NCI-H1092 treated with DMSO at 0.1 percent for 48 hours (cell line): Measurements from ENCODE around the gene CDY1.
"Not testable (repeated sequence)": the region's sequence is repeated elsewhere in the genome, so short reads cannot be mapped to it uniquely, and the experiment has no call there.

Source experiments
- DNase-seq: peaks from one replicate; lab custom pipeline; 2025; lab: John Stamatoyannopoulos, UW

Gene CDY1, protein sequence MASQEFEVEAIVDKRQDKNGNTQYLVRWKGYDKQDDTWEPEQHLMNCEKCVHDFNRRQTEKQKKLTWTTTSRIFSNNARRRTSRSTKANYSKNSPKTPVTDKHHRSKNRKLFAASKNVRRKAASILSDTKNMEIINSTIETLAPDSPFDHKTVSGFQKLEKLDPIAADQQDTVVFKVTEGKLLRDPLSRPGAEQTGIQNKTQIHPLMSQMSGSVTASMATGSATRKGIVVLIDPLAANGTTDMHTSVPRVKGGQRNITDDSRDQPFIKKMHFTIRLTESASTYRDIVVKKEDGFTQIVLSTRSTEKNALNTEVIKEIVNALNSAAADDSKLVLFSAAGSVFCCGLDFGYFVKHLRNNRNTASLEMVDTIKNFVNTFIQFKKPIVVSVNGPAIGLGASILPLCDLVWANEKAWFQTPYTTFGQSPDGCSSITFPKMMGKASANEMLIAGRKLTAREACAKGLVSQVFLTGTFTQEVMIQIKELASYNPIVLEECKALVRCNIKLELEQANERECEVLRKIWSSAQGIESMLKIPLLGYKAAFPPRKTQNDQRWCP

DNA sequence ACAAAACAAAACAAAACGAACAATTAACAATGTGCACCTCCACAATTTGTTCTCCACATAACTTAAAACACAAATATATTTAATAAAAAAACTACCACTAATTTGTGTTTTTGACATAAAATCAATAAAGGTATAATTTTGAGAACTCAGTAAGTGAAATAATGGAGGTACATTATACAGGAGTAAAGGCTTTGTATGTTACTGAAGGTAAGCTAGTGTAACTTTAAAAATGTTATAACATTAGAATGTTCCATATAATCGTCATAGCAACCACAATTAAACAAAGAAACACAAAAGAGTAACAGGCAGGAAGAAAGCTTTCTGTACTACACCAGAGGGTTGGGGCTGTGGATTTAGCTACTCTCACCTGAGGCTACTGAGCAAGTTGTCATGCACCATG lies at the start of gene CDY1:
Gene CDY1 (plus strand): TSS at position 301 of the 400 bp plus-strand sequence. CDS start 326 bp downstream, outside the sequence.
- not testable (repeated sequence) for DNase-seq

DNA sequence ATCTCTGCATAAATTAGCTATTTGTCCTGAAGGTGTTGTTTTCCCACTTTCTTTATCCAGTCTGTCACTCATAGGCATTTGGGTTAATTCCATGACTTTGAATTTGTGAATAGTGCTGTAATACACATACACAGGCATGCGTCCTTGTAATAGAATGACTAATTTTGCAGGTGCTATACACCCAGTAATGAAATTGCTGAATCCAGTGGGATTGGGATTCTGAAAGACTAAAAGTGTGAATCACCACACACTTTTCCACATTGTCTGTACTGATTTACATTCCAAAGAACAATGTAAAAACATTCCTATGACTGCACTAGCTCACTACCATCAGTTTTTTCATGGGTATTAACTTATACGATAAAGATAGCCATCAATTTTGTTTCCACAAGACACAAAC lies 28.6 kb upstream of the CDY1 start:
- not testable (repeated sequence) for DNase-seq

DNA sequence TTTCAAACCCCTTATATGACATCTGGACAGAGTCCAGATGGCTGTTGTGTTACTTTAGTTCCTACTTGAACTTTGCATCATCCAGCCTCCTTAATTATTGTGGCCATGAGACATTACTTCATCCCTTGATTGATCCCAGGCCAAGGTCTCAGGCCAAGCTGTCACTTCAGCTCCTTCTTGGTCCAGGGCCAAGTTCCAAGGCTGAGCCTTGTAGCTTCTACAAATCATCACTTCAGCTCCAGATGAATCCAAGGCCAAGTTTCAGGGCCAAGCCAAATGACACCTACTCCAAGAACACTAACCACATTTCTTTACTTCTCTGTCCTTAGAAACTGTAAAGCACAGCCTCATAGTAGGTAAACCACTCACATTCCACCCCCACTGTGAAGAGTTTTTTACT lies 1.7 kb upstream of the CDY1 start:
- DNase-seq: not testable (repeated sequence)

DNA sequence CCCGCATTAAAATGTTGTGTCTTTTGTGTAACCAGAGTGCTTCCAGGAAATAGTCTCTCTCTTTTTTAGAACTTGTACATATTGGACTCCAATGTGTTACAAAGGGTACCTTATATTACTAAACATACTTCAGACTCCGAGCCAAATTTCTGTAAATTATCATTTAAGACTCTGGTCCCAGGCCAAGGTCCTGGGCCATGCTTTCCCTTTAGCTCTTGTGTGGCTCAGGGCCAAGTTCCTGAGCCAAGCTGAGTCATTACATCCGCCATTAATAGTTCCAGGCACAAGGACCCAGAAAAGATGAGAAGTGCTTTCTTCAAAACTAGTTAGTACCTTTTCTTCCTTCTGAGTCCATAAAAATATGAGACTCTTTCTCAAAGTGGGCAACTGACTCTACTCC lies 4.6 kb downstream of the CDY1 start:
- DNase-seq: not testable (repeated sequence)

DNA sequence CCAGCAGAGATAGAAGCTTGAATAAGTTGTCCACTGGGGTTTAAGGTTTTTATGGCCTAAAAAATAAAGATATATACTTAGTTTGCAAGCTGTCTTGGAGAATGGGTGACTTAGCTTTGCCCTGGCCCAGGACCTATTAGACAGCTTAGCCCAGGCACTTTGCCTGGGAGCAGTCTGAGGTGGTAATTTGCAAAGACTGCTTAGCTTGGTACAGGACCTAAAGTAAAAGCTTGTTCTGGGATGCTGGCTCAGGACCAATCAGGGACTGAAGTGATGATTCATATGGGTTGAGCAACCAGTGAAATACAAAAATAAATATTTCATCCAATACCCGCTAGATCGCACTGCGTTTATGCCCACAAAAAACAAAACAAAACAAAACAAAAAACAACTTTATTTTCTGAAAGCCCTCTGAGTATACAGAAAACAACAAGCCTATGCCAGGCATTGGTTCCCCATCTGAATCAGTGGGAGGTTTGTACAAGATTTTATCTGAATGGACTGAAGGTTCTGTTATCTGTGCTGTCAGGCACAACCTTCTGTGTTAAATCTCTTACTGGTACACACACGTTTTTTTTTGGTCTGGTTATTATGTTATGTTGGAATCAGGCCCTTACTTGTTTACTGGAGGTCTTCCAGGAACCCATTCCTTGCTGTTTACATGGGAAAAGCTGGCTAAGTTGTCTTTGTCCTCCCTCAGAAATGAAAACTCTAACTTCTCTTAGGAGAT lies 8.6 kb downstream of the CDY1 start:
- not testable (repeated sequence) for DNase-seq

DNA sequence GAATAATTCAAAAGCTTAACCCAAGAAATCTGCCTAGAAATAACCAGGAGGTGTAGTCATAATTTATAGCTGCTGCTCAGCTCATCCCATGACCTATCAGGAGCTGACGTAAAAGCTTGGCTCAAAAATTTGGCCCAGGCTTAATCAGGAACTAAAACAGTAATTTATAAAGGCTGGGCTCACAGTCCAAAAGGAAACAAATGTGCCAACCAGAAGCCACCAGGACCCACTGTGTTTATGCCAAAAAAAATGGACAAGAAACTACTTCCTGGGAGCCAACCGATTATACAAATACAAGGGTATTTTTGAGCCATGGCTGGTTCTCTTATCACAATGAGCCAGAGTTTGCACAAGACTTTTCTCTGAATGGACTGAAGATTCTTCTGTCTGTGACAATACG lies 17.9 kb downstream of the CDY1 start:
- not testable (repeated sequence) for DNase-seq

DNA sequence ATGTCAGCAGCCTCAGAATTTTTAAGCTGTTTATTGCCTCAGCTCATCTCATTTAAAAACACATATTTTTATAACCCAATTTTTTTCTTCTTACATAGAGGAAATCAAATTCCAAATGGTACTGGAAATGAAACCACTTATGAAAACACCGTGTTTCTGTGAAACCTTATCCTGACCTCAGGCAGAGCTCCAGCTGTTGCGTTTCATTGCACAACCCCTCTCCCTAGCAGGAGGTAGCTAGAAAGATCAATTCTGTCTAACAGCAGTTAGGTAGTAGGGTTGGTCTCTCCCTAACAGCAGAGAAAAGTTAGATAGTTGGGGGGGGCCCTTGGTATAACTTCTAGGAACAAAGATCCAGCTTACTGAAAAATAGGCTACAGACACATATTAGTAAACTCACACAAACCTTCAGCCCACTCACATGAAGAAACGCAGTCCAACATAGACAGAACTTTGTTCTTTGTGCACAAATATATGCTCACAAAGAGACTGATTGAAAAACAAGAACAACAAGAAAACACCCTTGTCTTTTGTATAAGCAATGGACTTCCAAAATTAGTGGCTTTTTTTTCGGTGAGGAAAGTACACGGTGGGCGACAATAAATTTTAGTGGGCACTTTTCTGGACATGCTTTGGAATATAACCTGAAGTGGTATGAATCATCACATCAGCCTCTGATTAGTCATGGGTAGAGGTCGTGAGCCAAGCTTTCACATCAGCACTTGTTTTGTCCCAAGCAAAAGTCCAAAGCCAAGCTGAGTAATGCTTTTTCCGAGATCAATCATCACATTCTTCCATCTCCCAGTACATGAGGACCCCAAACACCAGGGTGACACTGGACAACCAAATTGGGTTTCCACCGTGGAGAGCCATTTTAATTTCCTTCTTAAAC lies 21.4 kb downstream of the CDY1 start:
- DNase-seq: not testable (repeated sequence)
